Raji (cell line): ENCODE data around the gene ADSS1.

ENCODE experiments used
- POLR2A ChIP-seq: IDR thresholded peaks from 2 replicates; pipeline ENCODE4 v1.6.1; 2011; ENCODE audit warnings: low read depth, low read length, control low read depth; ENCODE audit not compliant: insufficient read depth

The ADSS1 gene

DNA sequence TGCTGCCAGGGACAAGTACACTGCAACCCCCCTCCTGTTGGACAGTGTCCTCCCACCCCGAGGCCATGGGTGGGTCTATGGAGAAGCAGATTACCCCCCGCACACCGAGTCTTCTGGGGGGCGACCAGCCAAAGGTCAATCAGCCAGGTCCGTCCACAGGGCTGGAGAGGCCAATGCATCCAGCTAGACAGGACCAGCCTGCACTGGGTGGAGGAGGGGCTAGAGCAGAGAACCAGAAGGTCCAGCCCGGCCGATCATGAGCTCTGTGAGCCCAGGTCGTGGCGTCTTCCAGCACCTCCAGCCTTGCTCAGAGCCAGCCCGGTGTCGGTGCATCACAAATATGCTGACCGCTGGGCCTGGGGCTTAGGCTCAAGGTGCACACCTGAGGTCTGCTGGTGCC is 8.2 kb upstream of the ADSS1 start:
- TF ChIP-seq POLR2A, result no peak

GRCh38 chr14:104717137-104717536 is 6.9 kb upstream of the ADSS1 start:
- no peak for TF ChIP-seq POLR2A

- no peak for TF ChIP-seq POLR2A
Measured at GRCh38 chr14:104717646-104718045, 6.4 kb upstream of the ADSS1 start.

GRCh38 chr14:104718147-104718546 is 5.9 kb upstream of the ADSS1 start:
- no peak for TF ChIP-seq POLR2A

DNA sequence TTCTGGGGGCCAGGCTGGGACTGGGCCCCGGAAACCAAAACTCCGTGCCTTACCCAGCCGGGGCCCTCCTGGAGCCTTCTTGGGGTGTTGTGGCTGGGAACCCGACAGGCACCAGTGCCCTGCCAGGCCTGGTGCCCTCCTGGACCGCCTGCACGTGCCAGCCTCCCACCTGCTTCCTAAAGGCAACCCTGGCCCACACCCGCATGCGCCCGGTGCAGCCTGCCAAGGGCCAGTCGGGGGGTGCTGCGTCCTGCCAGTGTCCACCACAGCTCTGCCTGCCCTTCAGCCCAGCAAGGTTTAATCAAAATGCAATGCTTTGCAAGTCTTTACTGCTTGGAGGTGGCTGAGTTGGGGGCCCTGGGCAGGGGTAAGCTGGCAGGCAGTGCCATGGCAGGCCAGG is 5.2 kb upstream of the ADSS1 start:
- no peak for TF ChIP-seq POLR2A

GRCh38 chr14:104719343-104719742 is 4.7 kb upstream of the ADSS1 start:
- no peak for TF ChIP-seq POLR2A

GRCh38 chr14:104721505-104722431 is 2.3 kb upstream of the ADSS1 start:
- no peak for TF ChIP-seq POLR2A

GRCh38 chr14:104722938-104723650 is 935 bp upstream of the ADSS1 start:
- no peak for TF ChIP-seq POLR2A

DNA sequence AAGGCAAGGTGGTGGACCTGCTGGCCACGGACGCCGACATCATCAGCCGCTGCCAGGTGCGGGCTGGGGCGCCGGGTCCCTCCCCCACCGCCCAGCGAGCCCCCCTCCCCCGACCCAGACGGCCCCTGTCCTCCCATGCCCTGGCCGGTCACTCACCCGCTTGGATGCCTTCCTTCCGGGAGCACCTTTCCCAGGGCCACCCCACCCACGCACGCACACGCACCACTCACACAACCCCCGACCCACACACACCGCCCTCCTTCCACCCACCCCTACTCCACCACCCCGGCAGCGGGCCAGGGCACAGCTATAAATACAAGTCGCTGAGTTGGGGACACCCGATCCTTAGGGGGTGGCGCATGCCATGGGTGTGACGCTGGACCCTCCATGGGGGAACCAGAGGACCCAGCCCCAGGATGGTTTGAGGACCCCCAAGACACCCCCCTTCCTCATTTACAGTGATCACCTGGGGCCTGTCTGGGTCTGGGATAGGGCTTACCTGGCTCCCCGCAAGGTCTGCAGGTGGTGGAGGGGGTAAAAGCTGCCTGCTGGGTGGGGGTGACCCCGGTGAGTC is 465 bp downstream of the ADSS1 start:
- no peak for TF ChIP-seq POLR2A

DNA sequence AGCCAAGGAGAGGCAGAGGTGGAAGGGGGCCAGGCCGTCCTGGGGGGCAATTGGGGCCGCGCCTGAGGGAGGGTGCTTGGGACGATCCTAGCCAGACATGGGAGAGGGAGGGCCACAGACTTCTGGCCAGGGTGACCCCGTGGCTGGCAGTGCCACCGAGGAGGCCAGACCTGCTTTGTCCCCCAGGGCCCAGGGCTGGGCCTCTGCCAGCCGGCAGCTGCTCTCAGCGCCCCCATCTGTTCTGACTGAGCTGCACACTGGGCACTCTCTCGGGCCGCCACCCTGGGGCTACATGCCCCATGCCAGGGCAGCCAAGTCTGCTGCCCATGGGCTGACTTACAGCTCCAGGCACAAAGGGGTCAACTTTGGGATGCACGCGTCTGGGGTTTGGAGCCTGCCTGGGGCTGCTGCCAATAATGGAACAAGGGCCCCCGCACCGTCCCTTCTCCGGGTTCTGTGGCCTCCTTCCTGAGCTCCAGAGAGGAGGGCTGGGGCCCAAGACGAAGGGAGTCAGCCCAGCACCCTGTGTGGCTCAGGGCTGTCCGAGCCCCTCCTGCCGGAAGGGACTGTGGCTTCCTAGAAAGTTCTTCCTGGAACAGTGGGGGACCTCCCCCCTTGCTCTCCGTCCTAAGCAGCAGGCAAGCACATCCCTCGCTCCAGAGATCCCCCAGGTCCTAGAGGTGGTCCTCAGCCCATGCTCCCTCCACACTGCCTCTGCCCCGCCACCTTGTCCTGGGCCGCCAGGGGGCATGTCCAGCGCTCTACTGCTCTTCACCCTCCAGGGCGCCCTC is 1.1 kb downstream of the ADSS1 start:
- no peak for TF ChIP-seq POLR2A

DNA sequence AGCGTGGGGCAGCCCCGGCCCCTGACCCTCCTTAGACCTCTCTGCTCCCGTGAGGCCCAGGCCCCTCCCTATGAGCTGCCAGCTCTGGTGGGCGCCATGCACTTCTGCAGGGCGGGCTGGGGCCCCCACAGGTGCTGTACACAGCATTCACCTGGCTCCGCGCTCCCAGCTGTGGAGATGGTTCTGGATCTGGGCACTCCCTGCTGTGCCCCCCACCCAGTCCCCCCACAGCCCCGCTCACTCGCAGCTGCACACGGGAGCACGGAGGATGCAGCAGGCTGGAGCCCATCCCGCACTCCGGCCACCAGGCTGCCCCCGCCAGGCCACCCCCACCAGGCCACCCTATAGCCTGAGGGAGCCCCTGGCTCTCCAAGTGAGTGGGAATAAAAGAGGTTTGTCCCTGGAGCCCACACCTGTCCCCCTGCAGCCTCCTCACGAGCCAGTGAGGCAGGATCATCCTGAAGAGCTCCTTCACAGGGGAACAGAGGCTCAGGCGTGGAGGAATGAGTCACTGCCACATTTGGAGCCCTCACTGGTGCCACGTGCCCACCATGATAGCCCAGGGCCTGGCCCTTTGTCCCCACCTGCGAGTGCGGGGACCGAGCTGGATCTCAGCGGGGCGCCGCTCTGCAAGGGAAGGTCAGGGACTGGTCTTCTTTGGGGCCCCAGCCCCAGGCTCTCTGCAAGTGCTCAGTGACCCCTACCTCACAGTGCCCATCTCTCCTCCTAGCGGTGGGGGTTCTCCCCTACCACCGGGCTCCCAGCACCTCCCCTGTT is 1.9 kb downstream of the ADSS1 start:
- TF ChIP-seq POLR2A, result no peak

DNA sequence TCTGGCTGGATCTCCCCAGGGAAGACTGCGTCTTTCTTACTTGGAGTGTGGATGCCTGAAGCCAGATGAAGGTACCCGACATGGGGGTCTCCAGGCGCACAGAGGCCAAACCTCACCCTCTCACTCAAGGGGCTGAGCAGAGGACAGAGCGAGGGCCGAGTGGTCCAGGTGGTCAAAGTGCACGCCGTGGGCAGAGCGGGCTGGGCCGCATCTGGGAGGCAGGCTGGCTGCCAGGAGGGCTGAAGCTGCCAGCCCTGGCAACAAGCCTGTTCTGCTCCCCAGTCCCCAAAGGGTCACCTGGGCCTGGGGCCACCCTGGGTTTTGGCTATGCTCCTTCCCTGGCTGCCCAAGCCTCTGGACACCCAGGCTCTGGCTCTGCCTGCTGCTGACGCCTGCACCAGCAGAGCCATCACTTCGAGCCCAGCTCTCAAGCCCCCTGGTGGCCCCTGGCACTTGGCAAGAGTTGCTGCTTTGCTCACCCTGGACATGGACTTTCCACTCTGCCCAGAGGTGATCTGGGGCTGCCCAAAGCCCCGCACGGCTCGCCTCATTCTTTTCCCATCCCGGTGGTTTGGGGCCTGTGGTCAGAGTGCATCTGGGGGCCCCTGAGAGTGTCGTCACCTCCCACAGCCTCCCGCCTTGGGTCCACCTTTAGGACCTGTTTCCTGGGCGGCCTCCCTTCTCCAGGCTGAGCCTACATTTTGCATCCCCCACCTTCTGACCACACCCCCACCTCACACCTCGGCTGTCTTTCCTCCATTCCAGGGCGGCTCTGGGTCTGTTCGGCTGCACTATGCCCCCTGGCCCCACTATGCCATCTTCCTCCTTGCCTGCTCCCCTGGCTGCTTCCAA is 2.8 kb downstream of the ADSS1 start:
- no peak for TF ChIP-seq POLR2A

DNA sequence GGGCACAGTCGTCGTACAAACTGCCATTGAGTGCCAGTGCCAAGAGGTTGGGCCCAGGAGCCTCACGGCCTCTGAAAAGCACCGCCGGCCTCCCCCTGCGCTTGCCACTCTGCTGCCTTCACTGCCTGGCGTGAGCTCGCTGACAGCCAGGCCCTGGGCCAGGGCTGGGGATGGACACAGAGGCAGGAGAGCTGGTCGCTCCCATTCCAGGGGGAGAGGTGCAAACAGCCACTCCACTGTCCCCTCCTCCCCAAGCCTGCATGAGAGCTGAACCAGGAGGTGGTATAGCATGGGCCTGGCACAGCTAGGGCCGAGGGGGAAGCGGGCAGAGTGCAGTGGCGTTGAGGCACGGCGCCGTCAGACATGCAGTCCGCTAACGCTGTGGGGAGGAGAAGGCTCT is 4.6 kb downstream of the ADSS1 start:
- TF ChIP-seq POLR2A, result no peak

- TF ChIP-seq POLR2A, result no peak
Measured at GRCh38 chr14:104729835-104730181, 5.8 kb downstream of the ADSS1 start.
